Measurements from ENCODE around the gene TIGD6. TPM values are rescaled to one million over a fixed set of nuclear protein-coding genes. Genes with fewer than 3 reads are reported as not detected.

Gene TIGD6
- total RNA-seq, 1 donor from 2014 or later, result 2.7 TPM

- intact Hi-C loops (cut with DNase I), result no loop called here
- DNase-seq (ENCODE audit: low spot score), result no peak
These were observed 19.8 kb upstream of the TIGD6 start for GRCh38 chr5:150020249-150020648.

GRCh38 chr5:150017226-150018005, 17.0 kb upstream of the TIGD6 start:
- intact Hi-C loops (cut with DNase I), result no loop called here

GRCh38 chr5:150016537-150016936, 16.1 kb upstream of the TIGD6 start:
- no peak for DNase-seq (ENCODE audit: low spot score)
- intact Hi-C loops (cut with DNase I), result no loop called here

More at GRCh38 chr5:150017226-150018005, 17.0 kb upstream of the TIGD6 start:
- DNase-seq (ENCODE audit: low spot score), result no peak

GRCh38 chr5:150015415-150015814, 15.0 kb upstream of the TIGD6 start:
- no peak for DNase-seq (ENCODE audit: low spot score)
- intact Hi-C loops (cut with DNase I), result no loop called here

GRCh38 chr5:150014456-150014855, 14.0 kb upstream of the TIGD6 start:
- intact Hi-C loops (cut with DNase I), result no loop called here
- no peak for DNase-seq (ENCODE audit: low spot score)

GRCh38 chr5:150013931-150014330, 13.5 kb upstream of the TIGD6 start:
- intact Hi-C loops (cut with DNase I), result no loop called here
- no peak for DNase-seq (ENCODE audit: low spot score)

- intact Hi-C loops (cut with DNase I), result no loop called here
These were observed 9.4 kb upstream of the TIGD6 start for GRCh38 chr5:150009671-150010387.

GRCh38 chr5:150007050-150007449, 6.6 kb upstream of the TIGD6 start:
- DNase-seq (ENCODE audit: low spot score), result no peak
- intact Hi-C loops (cut with DNase I), result no loop called here

More at GRCh38 chr5:150009671-150010387, 9.4 kb upstream of the TIGD6 start:
- DNase-seq (ENCODE audit: low spot score), result no peak

GRCh38 chr5:150006318-150006717, 5.9 kb upstream of the TIGD6 start:
- no peak for DNase-seq (ENCODE audit: low spot score)
- intact Hi-C loops (cut with DNase I), result no loop called here

- no peak for DNase-seq (ENCODE audit: low spot score)
- intact Hi-C loops (cut with DNase I), result no loop called here
These were observed 1.4 kb upstream of the TIGD6 start for GRCh38 chr5:150001660-150002486.

GRCh38 chr5:150000990-150001659, 671 bp upstream of the TIGD6 start:
- intact Hi-C loops (cut with DNase I), result no loop called here

GRCh38 chr5:149999866-150000255, 593 bp downstream of the TIGD6 start:
- intact Hi-C loops (cut with DNase I), result no loop called here
- no peak for DNase-seq (ENCODE audit: low spot score)

More at GRCh38 chr5:150000990-150001659, 671 bp upstream of the TIGD6 start:
- no peak for DNase-seq (ENCODE audit: low spot score)

- no peak for DNase-seq (ENCODE audit: low spot score)
- intact Hi-C loops (cut with DNase I), result no loop called here
These were observed 1.1 kb downstream of the TIGD6 start for GRCh38 chr5:149999359-149999758.

- intact Hi-C loops (cut with DNase I), result no loop called here
- no peak for DNase-seq (ENCODE audit: low spot score)
These were observed 2.2 kb downstream of the TIGD6 start for GRCh38 chr5:149998281-149998680.

GRCh38 chr5:149996205-149996890, 4.1 kb downstream of the TIGD6 start:
- no peak for DNase-seq (ENCODE audit: low spot score)
- intact Hi-C loops (cut with DNase I), result no loop called here

GRCh38 chr5:149995385-149996204, 4.9 kb downstream of the TIGD6 start:
- DNase-seq (ENCODE audit: low spot score), result no peak
- intact Hi-C loops (cut with DNase I), result no loop called here

GRCh38 chr5:149993471-149993870, 7.0 kb downstream of the TIGD6 start:
- DNase-seq (ENCODE audit: low spot score), result no peak
- intact Hi-C loops (cut with DNase I), result no loop called here

Measured in cardiac septum (tissue), 1 donor.